Measurements from ENCODE around the gene SLC2A13.
A peak's percentile ranks its signal among the peaks of the same experiment; 100 is the strongest.
"Not testable (repeated sequence)": the region's sequence is repeated elsewhere in the genome, so short reads cannot be mapped to it uniquely, and the experiment has no call there.

Gene SLC2A13

DNA sequence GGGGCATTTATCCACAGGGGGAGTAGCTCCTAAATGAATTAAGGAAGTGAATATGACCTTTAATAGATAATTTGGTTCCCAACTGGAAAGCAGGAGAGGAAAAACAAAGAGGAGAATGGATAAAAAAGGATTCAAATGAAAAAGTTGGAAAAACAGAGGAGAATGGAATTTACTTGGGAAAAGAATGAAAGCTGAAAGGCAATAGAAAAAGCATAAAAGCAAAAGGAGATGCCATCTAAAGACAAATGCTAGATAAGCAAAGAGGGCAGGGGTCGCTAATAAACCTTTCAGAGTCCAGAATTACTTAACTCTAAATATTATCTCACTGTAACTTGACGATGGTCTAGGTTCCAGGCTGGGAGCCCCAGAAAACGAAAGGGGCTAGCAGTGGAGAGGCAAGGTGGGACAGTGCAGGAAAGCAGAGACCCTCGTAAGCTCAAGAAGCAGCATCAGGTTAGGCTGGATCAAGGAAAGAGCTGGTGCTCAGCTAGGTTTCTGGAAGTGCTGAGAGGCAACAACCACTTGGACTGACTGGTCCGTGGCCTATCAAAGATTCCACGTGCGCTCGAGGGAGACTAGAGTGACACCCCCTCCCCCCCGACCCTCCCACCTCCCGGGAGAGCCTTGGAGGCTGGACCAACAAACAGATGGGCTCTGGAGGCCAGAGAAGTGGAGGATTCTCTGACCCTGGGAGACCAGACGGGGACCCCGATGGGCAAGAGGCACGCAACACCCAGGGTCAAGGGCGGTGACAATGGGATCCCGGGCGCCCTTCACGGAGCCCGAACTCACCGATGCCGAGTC is 1.2 kb downstream of the SLC2A13 start:
- no peak for DNase-seq

DNA sequence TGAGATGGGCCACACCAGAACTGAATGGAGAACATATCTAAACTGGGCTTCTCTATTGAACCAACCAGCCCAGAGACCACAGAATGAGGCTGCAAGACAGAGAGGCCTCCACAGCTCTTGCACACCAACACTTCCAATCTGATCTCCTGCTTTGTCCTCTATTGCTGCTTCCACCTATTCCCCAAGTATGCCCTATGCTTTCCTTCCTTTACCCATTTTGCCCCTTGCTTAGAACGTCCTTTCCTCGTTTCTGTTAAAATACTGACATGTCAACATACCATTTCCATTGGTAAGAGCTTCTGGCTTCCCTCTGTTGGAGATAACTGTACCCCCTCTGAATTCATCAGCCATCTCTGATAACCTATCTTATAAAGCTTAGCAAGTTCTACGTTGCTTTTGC is 2.8 kb downstream of the SLC2A13 start:
- no peak for DNase-seq

DNA sequence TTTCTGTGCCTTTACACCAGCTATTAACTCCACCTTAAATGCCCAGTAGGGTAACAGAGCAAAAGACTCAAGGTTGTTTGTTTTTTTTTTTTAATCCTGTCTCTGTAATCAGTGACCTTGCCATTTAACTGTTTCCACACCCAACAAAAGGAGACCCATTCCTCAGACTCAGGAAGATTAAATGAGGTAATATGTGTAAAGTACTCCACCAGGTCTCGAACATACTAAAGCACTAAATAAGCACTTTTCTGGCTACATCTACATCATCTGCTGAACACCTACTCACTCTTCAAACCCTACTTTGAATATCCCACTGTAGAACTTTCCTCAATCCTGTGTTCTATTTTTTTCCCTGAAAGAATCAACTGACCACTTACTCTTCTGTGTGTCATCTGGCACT is 4.1 kb downstream of the SLC2A13 start:
- DNase-seq = no peak

GRCh38 chr12:40099423-40099853 is 6.4 kb downstream of the SLC2A13 start:
- DNase-seq = no peak

DNA sequence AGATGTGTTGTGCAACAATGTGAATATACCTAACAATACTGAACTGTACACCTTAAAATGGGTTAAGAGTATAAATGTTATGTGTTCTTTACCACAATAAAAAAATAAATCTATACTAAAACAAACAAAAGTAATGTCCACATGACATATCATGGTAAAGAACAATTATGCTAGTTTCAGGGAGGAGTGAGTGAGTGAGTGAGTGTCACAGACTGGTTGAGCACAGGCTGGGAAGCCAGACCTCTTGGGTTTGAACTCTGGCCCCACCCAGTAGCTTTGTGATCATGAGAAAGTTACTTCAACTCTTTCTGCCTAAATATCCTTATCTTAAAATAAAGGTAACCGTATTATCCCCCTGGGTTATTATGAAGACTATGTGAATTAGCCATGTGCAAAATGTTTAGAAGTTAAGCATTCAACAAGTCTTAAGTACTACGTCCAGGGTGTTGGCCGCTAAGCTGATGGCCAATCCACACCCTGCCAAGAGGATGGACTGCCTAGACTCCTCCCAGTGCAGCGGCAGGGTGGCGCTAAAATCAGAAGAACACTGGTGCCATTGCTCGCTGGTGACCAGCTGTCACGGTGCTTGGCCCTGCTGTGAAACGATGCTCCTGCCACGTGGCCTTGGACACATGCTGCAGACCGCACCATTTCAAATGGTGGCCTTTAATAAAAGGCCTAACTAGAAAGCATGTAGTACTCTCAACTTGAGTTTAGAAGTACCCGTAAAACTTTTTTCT is 7.3 kb downstream of the SLC2A13 start:
- DNase-seq = no peak

DNA sequence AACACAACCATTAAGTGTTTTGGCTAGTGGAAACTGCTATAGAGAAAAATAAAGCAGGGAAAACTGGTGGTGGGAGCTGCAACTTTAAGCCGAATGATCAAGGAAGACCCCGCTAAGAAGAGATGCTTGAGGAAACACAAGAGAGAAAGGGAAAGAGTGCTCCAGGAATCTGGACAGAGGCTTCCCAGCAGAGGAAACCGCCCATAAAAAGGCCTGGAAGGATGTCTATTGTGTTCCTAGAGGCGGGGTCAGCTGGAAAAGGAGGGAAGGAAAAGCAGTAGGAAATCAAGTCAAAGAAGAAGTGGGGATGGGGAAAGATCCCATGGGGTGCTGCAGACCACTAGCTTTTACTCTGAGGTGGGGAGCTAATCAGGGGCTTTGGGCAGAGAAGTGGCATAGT is 12.4 kb downstream of the SLC2A13 start:
- DNase-seq = no peak

- no peak for DNase-seq
These were observed 19.4 kb downstream of the SLC2A13 start for GRCh38 chr12:40086471-40086870.

DNA sequence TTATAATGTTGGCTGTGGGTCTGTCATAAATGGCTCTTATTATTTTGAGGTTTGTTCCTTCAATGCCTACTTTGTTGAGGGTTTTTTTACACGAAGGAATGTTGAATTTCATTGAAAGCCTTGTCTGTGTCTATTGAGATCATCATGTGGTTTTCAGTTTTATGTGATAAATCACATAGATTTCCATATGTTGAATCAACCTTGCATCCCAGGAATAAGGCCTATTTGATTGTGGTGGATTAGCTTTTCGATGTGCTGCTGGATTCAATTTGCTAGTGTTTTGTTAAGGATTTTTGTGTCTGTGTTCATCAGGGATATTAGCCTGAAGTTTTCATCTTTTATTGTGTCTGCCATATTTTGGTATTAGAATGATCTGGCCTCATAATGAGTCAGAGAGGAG is 27.6 kb downstream of the SLC2A13 start:
- DNase-seq = no peak

- no peak for DNase-seq
These were observed 30.4 kb downstream of the SLC2A13 start for GRCh38 chr12:40075458-40075857.

- DNase-seq = no peak
These were observed 37.5 kb downstream of the SLC2A13 start for GRCh38 chr12:40068416-40068815.

GRCh38 chr12:40065636-40066035 is 40.2 kb downstream of the SLC2A13 start:
- no peak for DNase-seq

GRCh38 chr12:40063414-40063813 is 42.5 kb downstream of the SLC2A13 start:
- peak; percentile 34 for DNase-seq

DNA sequence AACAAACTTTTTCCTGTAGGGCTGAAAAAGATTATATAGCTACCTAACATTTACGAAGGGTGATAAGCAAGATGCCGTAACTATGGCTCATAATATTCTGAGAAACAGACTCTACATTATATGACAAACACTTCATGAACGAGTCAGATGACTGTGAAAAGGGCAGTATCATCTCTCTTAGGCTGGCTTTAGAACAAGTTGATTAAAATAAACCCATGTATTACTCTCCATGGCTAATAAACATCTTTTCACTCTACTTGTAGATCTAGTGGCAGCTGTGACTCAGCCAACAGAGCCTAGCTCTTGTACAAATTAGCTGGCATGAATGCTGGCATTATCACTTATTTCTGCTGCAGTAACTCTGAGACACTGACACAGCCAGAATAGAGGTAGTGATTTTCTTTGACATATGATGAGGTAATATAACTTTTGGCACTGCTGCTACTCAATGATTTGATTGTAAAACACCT is 47.1 kb downstream of the SLC2A13 start:
- no peak for DNase-seq

DNA sequence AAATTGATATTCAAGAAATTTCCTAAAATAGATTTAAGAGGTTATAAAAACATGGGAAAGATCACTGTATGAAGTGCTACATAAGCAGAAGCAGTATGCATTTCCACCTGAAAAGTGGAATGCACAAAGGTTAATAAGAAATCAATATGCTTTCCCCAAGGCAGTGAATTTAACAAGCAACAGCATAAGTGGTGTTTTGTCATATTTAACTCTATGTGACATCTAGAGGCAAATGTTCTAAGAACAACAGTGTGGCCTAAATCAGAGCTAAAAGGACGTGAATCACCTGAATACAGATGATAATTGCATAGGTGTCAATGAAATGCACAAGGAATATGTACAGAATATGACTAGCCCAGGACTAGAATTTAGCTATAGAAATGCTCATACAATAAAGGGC is 49.5 kb downstream of the SLC2A13 start:
- no peak for DNase-seq

DNA sequence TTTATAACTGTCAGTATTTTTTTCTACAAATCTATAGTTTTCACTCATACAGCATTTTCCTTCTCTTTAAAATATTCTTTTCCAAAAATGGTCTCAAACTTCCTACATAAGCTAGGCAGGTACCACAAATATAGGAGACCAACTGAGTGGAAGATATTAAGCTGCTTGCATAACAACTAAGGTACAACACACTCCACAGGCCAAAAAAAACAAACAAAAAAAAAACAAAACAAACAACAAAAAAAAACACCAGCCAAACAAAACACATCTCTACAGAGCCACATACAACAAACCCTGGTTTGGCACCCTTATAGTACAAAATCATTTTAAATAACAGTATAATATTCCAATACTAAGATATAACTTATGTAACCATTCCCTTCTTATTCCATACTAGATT is 50.1 kb downstream of the SLC2A13 start:
- DNase-seq = no peak

- DNase-seq = no peak
These were observed 50.7 kb downstream of the SLC2A13 start for GRCh38 chr12:40055228-40055579.

- no peak for DNase-seq
These were observed 51.2 kb downstream of the SLC2A13 start for GRCh38 chr12:40054555-40055227.

DNA sequence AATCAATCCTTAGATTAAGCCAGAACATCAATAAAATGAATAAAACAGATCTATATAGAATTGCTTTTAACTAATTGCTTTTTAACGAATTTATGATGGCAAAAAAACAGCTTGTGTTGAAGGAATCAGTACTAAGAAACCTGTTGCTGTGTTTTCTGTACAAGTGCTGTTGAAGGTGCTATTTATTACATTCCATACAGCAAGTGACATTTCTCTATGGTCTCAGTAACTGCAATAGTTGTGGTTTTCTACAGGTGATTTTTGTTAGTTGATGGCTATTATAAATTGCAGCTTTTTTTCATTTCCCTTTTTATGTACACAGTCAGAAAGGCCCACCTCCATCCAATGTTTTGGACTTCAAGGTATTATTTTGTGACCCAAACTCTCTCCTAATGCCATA is 56.6 kb downstream of the SLC2A13 start:
- no peak for DNase-seq

GRCh38 chr12:40047002-40047401 is 58.9 kb downstream of the SLC2A13 start:
- not testable (repeated sequence) for DNase-seq

- no peak for DNase-seq
These were observed 60.2 kb downstream of the SLC2A13 start for GRCh38 chr12:40045656-40046055.

DNA sequence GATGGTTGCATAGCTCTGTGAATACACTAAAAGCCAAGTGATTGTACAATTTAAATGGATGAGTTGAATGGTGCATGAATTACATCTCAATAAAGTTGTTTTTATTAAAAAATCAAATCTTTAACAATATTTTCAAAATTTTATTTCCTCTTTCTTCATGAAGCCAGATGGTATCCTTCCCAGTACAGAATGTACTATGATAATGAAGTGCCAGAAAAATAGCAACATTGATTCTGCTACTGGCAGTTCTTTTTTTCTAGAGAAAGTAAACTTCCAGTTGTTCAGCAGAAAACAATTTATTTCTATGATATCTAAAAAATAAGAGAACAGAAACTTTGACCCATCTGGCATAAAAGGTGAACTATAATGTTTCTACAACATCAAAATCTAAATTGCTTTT is 61.5 kb downstream of the SLC2A13 start:
- DNase-seq = no peak

DNA sequence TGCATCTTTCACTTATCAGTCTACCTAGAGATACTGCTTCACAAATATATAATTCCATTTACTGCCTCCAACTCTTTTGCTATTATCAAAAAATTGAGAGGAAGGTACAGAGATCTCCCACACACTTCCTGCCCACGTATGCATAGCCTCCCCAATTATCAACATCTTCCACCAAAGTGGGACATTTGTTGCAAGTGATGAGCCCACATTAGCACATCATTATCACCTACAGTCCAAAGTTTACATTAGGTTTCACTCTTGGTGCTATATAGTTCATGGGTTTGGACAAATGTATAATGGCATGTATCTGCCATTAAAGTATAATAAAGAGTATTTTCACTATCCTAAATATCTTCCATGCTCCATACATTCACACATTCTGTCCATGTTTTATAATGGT is 66.3 kb downstream of the SLC2A13 start:
- no peak for DNase-seq

GRCh38 chr12:40038619-40039018 is 67.3 kb downstream of the SLC2A13 start:
- no peak for DNase-seq

DNA sequence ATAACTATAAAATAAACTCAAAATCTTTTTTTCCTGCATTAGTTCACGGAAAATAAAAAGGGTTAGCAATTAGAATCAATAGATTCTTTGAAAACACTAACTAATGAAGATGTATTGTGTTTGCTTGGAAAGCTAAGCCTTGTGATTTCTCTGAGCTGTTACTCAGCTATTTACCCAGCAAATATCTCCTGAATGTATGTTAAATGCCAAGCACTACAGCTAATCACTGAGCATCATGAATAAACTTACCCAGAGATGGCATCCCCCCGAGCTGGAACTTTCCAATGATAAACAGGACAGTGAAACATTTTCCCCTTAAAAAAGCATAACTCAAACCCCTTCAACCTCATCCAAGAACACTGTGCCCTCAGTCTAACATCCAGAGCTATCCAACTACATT is 71.2 kb downstream of the SLC2A13 start:
- no peak for DNase-seq

All from NCI-H748 treated with DMSO at 0.1 percent for 48 hours (cell line).